OCI-LY1 (cell line): ENCODE results near the gene CFAP157.

Experiments
- H2AFZ ChIP-seq: fragments of 200-600 bp; sonication (generic), shearing (Covaris generic); 2 replicates; pipeline ENCODE4 v1.6.0; 2014; ENCODE audit warnings: antibody characterized with exemption, mild to moderate bottlenecking, low read length
- H3F3A ChIP-seq: fragments of 200-600 bp; sonication (generic), shearing (Covaris generic); 2 replicates; pipeline ENCODE4 v1.6.0; 2014; ENCODE audit warnings: mild to moderate bottlenecking, antibody characterized with exemption, low read length, moderate library complexity; ENCODE audit not compliant: insufficient read depth
- H3K27ac ChIP-seq: fragments of 200-600 bp; sonication (generic); 2 replicates; pipeline ENCODE4 v1.5.1; 2014; ENCODE audit warnings: low read length, mixed run types, mild to moderate bottlenecking, low read depth; ENCODE audit not compliant: poor library complexity, severe bottlenecking
- H3K27me3 ChIP-seq: fragments of 200-600 bp; sonication (generic); 2 replicates; pipeline ENCODE4 v1.6.0; 2014; ENCODE audit warnings: antibody characterized with exemption, mild to moderate bottlenecking, low read length, moderate library complexity; ENCODE audit not compliant: insufficient read depth
- H3K36me3 ChIP-seq: fragments of 200-600 bp; sonication (generic); 2 replicates; pipeline ENCODE4 v1.6.1; 2014; ENCODE audit warnings: mild to moderate bottlenecking, antibody characterized with exemption, low read length, moderate library complexity, mixed read lengths; ENCODE audit not compliant: insufficient read depth
- H3K4me1 ChIP-seq: fragments of 200-600 bp; sonication (generic); 2 replicates; pipeline ENCODE4 v1.5.1; 2014; ENCODE audit warnings: mild to moderate bottlenecking, low read length, moderate library complexity; ENCODE audit not compliant: insufficient read depth, severe bottlenecking
- H3K4me2 ChIP-seq: fragments of 200-600 bp; sonication (generic), shearing (Covaris generic); 2 replicates; pipeline ENCODE4 v1.6.1; 2014; ENCODE audit warnings: low read length
- H3K4me3 ChIP-seq: fragments of 200-600 bp; sonication (generic); 2 replicates; pipeline ENCODE4 v1.5.1; 2014; ENCODE audit warnings: low read length, low read depth, mild to moderate bottlenecking, mixed read lengths; ENCODE audit not compliant: poor library complexity, severe bottlenecking
- H3K79me2 ChIP-seq: fragments of 200-600 bp; shearing (Covaris generic); 2 replicates; pipeline ENCODE4 v1.6.1; 2016; ENCODE audit warnings: mixed run types, low read length, mixed read lengths; ENCODE audit not compliant: insufficient read depth
- H3K9ac ChIP-seq: fragments of 200-600 bp; sonication (generic), shearing (Covaris generic); 2 replicates; pipeline ENCODE4 v1.6.1; 2014; ENCODE audit warnings: mild to moderate bottlenecking, low read length, mixed read lengths
- H3K9me2 ChIP-seq: fragments of 200-600 bp; sonication (generic), shearing (Covaris generic); 2 replicates; pipeline ENCODE4 v1.6.1; 2014; ENCODE audit warnings: low read depth, mild to moderate bottlenecking, low read length, mixed read lengths
- H3K9me3 ChIP-seq: fragments of 200-600 bp; shearing (Covaris generic); 2 replicates; pipeline ENCODE4 v1.6.1; 2014; ENCODE audit warnings: low read length, mixed read lengths
- H4K20me1 ChIP-seq: fragments of 200-600 bp; sonication (generic), shearing (Covaris generic); 2 replicates; pipeline ENCODE4 v1.6.0; 2016; ENCODE audit warnings: mild to moderate bottlenecking, low read length; ENCODE audit not compliant: insufficient read depth
- EZH2 ChIP-seq: fragments of 200-600 bp; sonication (generic), shearing (Covaris generic); IDR thresholded peaks from 2 replicates; pipeline ENCODE4 v1.8.0; 2017; ENCODE audit warnings: borderline replicate concordance, mixed run types, mild to moderate bottlenecking, antibody characterized with exemption, low read length, moderate library complexity, mixed read lengths
- TF ChIP-seq, protein P1 (sequence below): fragments of 200-600 bp; sonication (generic), shearing (Covaris generic); IDR thresholded peaks from 2 replicates; pipeline ENCODE4 v1.5.1; 2017; ENCODE audit warnings: mild to moderate bottlenecking, antibody characterized with exemption, low read length, moderate library complexity, mixed read lengths

The CFAP157 gene

DNA sequence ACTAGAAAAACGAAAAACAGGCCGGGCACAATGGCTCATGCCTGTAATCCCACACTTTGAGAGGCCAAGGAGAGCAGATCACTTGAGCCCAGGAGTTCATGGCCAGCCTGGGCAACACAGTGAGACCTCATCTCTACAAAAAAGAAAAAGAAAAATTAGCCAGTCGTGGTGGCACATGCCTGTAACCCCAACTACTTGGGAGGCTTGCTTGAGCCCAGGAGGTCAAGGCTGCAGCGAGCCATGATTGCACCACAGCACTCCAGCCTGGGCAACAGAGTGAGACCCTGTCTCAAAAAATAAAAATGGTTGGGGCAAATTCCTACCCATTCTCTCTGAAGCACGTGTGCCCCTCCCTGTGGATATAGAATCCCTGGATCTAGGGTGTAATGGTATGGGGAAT is 8.4 kb upstream of the CFAP157 start:
- no peak for TF ChIP-seq EZH2
- TF ChIP-seq, protein P1, sequence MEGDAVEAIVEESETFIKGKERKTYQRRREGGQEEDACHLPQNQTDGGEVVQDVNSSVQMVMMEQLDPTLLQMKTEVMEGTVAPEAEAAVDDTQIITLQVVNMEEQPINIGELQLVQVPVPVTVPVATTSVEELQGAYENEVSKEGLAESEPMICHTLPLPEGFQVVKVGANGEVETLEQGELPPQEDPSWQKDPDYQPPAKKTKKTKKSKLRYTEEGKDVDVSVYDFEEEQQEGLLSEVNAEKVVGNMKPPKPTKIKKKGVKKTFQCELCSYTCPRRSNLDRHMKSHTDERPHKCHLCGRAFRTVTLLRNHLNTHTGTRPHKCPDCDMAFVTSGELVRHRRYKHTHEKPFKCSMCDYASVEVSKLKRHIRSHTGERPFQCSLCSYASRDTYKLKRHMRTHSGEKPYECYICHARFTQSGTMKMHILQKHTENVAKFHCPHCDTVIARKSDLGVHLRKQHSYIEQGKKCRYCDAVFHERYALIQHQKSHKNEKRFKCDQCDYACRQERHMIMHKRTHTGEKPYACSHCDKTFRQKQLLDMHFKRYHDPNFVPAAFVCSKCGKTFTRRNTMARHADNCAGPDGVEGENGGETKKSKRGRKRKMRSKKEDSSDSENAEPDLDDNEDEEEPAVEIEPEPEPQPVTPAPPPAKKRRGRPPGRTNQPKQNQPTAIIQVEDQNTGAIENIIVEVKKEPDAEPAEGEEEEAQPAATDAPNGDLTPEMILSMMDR = no peak
- no peak overlapping the region for H3K4me3 ChIP-seq
- H3K79me2 ChIP-seq = no peaks in the 10 kb centered on the region
- H3K4me1 ChIP-seq = peaks cover 10% of the 10 kb centered on the region
- H3K36me3 ChIP-seq = no peaks in the 10 kb centered on the region
- no peaks in the 10 kb centered on the region; the same call in 1 of the 2 replicates for H3K27me3 ChIP-seq
- no peaks in the 10 kb centered on the region for H4K20me1 ChIP-seq
- no peak overlapping the region for H3K27ac ChIP-seq
- H3K9me3 ChIP-seq = no peaks in the 10 kb centered on the region
- H3K4me2 ChIP-seq = no peak overlapping the region
- H2AFZ ChIP-seq = no peak overlapping the region
- no peaks in the 10 kb centered on the region; the same call in 1 of the 2 replicates for H3F3A ChIP-seq
- H3K9ac ChIP-seq = no peak overlapping the region
- no peaks in the 10 kb centered on the region for H3K9me2 ChIP-seq

DNA sequence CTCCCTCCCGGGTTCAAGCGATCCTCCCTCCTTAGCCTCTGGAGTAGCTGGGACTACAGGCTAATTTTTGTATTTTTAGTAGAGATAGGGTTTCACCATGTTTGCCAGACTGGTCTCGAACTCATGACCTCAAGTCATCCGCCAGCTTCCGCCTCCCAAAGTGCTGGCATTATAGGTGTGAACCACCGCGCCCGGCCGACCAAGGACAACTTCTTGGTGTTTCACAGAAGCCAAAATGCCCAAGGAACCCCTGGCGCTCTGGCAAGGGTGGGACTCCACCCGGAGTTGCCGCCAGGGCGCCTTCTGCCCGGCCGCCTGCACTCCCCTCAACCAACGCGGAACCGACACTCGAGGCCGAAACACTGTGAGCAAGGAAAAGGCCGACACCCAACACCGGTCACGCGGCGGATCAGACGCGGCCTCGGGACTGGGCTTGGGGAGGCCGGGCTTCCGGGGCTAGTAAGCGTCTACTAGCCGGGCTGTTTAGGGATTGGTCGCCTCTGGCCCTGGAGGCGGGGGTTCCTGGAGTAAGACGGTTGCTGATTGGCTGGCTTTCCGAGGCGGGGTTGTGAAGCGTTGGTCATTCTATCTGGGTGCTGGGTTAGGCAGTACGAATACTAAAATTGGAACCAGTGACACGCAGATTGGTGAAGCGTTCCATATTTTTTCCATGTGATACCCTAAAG is 7.7 kb upstream of the CFAP157 start:
- peak overlapping the region; percentile 59 for H3K4me2 ChIP-seq

DNA sequence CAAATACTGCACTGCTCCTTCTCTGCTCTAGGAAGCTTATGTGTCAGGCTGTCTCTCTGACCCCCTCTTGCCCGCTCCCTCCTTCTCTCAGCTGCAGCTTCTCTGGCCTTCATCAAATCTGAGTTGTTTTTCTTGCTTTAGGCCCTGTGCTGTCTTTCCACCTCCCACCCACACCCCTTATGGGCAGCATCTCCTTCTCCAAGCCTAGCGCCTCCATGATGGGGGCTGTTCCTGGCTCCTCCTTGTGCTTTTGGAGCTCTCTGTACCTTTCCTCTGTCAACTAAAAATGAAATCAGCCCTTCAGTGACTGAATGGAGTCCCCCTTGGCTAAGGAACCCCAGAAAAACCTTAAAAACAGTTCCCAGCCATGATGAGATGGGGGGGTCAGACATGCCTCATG is 6.6 kb upstream of the CFAP157 start:
- Histone ChIP-seq H3K27me3 (0 out of 2 replicates have a peak, but pooled peaks cover 2% of the 10 kb centered on the region), H4K20me1 (no peaks in the 10 kb centered on the region), H3K79me2 (no peaks in the 10 kb centered on the region), H3K9me2 (no peaks in the 10 kb centered on the region), H3F3A (no peaks in the 10 kb centered on the region; the same call in 1 of the 2 replicates), H3K4me1 (peaks cover 10% of the 10 kb centered on the region), H3K9me3 (no peaks in the 10 kb centered on the region), H3K27ac (no peak overlapping the region), H2AFZ (no peak overlapping the region), H3K4me3 (no peak overlapping the region), H3K36me3 (no peaks in the 10 kb centered on the region), H3K9ac (no peak overlapping the region), H3K4me2 (no peak overlapping the region)
- TF ChIP-seq EZH2 = no peak
- TF ChIP-seq, protein P1 = no peak

More for the DNA sequence above, 7.7 kb upstream of the CFAP157 start:
- H3K79me2 ChIP-seq = no peaks in the 10 kb centered on the region
- H2AFZ ChIP-seq = peak overlapping the region; percentile 52; the same call in 1 of the 2 replicates
- H3K36me3 ChIP-seq = no peaks in the 10 kb centered on the region
- peak overlapping the region; percentile 53 for H3K4me3 ChIP-seq
- no peaks in the 10 kb centered on the region for H3K9me2 ChIP-seq
- no peak for TF ChIP-seq EZH2
- TF ChIP-seq, protein P1 = no peak
- H4K20me1 ChIP-seq = no peaks in the 10 kb centered on the region
- no peaks in the 10 kb centered on the region for H3K9me3 ChIP-seq
- H3K27me3 ChIP-seq = no peaks in the 10 kb centered on the region; the same call in 1 of the 2 replicates
- H3K27ac ChIP-seq = no peak overlapping the region
- H3K4me1 ChIP-seq = peaks cover 10% of the 10 kb centered on the region
- H3F3A ChIP-seq = no peaks in the 10 kb centered on the region; the same call in 1 of the 2 replicates
- peak overlapping the region; percentile 28; the same call in 1 of the 2 replicates for H3K9ac ChIP-seq
